ENCODE results near the gene UGT3A2.

Gene UGT3A2

GRCh38 chr5:36066540-36067210 lies at the start of gene UGT3A2 (continued):
- TF ChIP-seq PRDM10 (tag by site-specific recombination; IDR thresholded peaks at IDR 0.05) (peak; percentile 99), ZNF692 (tag by site-specific recombination; IDR thresholded peaks at IDR 0.05) (peak; percentile 80), ZNF449 (tag by site-specific recombination; IDR thresholded peaks at IDR 0.05) (peak; percentile 67), ZNF768 (tag by site-specific recombination; IDR thresholded peaks at IDR 0.05) (no peak), ZNF121 (tag by site-specific recombination; IDR thresholded peaks at IDR 0.05) (no peak), GLIS1 (tag by site-specific recombination; IDR thresholded peaks at IDR 0.05) (peak; percentile 55), BCL11A (tag by site-specific recombination; IDR thresholded peaks at IDR 0.05; ENCODE audit: low read depth) (no peak), OSR2 (tag by site-specific recombination; IDR thresholded peaks at IDR 0.05) (no peak), ZXDB (tag by site-specific recombination; IDR thresholded peaks at IDR 0.05) (0 out of 2 replicates have a peak, but pooled peaks have one; percentile 19), ZIC2 (tag by site-specific recombination; IDR thresholded peaks at IDR 0.05) (peak; percentile 33; the same call in 1 of the 2 replicates), ZFP69B (tag by site-specific recombination; IDR thresholded peaks at IDR 0.05) (peak; percentile 69), ZNF561 (tag by site-specific recombination; IDR thresholded peaks at IDR 0.05; ENCODE audit: borderline replicate concordance) (no peak), ZNF10 (tag by site-specific recombination; IDR thresholded peaks at IDR 0.05) (no peak), ZNF248 (tag by site-specific recombination; IDR thresholded peaks at IDR 0.05) (no peak), GLIS2 (tag by site-specific recombination; IDR thresholded peaks at IDR 0.05) (no peak), ZFHX2 (tag by site-specific recombination; conservative IDR thresholded peaks at IDR 0.05) (peak; percentile 33; the same call in 1 of the 2 replicates), ZNF792 (tag by site-specific recombination; IDR thresholded peaks at IDR 0.05) (no peak), SP2 (tag by site-specific recombination; IDR thresholded peaks at IDR 0.05) (peak; percentile 76), ZSCAN30 (tag by site-specific recombination; IDR thresholded peaks at IDR 0.05) (no peak), ZNF677 (tag by site-specific recombination; IDR thresholded peaks at IDR 0.05) (no peak)

GRCh38 chr5:36111238-36111637 lies 44.6 kb upstream of the UGT3A2 start:
- Histone ChIP-seq H3K4me3 (ENCODE audit: low read depth, low read length) (no peak overlapping the region), H3K4me1 (ENCODE audit: control insufficient read depth, insufficient read depth, low read length) (no peaks in the 10 kb centered on the region), H3K9me3 (ENCODE audit: control insufficient read depth, insufficient read depth, low read depth, low read length) (no peaks in the 10 kb centered on the region), H3K36me3 (ENCODE audit: control insufficient read depth in 2 of 2, insufficient read depth in 1 of 2, low read length in 2 of 2) (peaks cover 23 to 24% of the 10 kb centered on the region in 2 experiments), H3K27ac (ENCODE audit: extremely low read depth, low read depth, low read length) (no peak overlapping the region)
- CTCF ChIA-PET = interaction anchor here (1.0 to 1.5 kb wide), 2 partner anchors 21 to 32 kb away, joined by 4 to 5 read pairs; no protein-coding TSS in a partner anchor
- TF ChIP-seq ZBTB10 (tag by site-specific recombination; IDR thresholded peaks at IDR 0.05) (no peak), ZBTB6 (tag by site-specific recombination; IDR thresholded peaks at IDR 0.05) (no peak), ZBTB20 (tag by site-specific recombination; IDR thresholded peaks at IDR 0.05) (no peak), ZNF433 (tag by site-specific recombination; IDR thresholded peaks at IDR 0.05; ENCODE audit: low read depth) (no peak)
- POLR2A ChIA-PET = no interaction called here

All from HEK293 (cell line).